ENCODE results near the gene ANO3. TPM values are rescaled to one million over a fixed set of nuclear protein-coding genes. Genes with fewer than 3 reads are reported as not detected.
"Not testable (repeated sequence)": the region's sequence is repeated elsewhere in the genome, so short reads cannot be mapped to it uniquely, and the experiment has no call there.

The ANO3 gene
- total RNA-seq, 3 donors from 2014 or later (not counting 1 experiment from before 2014, with no cell fraction given), result not detected

- WGBS (ENCODE audit: insufficient coverage), result no CpG with 5 or more reads among the region's 2 CpGs
- DNase-seq, result no peak
- Histone ChIP-seq H3K4me1 (ENCODE audit: control insufficient read depth, insufficient read depth, low read length) (no peaks in the 10 kb centered on the region), H3K4me3 (ENCODE audit: low read length) (no peak overlapping the region), H3K27ac (ENCODE audit: low read length) (no peak overlapping the region), H3K9me3 (ENCODE audit: control insufficient read depth, insufficient read depth, low read length) (no peaks in the 10 kb centered on the region), H3K27me3 (ENCODE audit: control insufficient read depth, insufficient read depth, low read length) (no peaks in the 10 kb centered on the region), H3K36me3 (ENCODE audit: control insufficient read depth, insufficient read depth, low read length) (no peaks in the 10 kb centered on the region)
- H3K27me3 Mint-ChIP-seq (ENCODE audit: low read depth in 2 of 2), result no peaks in the 10 kb centered on the region
- H3K27ac Mint-ChIP-seq, result no peak overlapping the region
- no peak for TF ChIP-seq CTCF (IDR thresholded peaks at IDR 0.05)
- ATAC-seq, result no peak
- no peaks in the 10 kb centered on the region for H3K36me3 Mint-ChIP-seq
- intact Hi-C loops (cut with micrococcal nuclease), result no loop called here
- peaks cover 9 to 12% of the 10 kb centered on the region in 2 donors for H3K9me3 Mint-ChIP-seq
- H3K4me1 Mint-ChIP-seq, result no peaks in the 10 kb centered on the region
- H3K4me3 Mint-ChIP-seq, result no peak overlapping the region
These were observed 291.2 kb downstream of the ANO3 start for GRCh38 chr11:26623076-26623659.

- no peaks in the 10 kb centered on the region for H3K9me3 ChIP-seq (ENCODE audit: control insufficient read depth, insufficient read depth, low read length)
- H3K27ac ChIP-seq (ENCODE audit: low read length), result no peak overlapping the region
- no peak overlapping the region for H3K27ac Mint-ChIP-seq
- H3K4me3 ChIP-seq (ENCODE audit: low read length), result no peak overlapping the region
- no peaks in the 10 kb centered on the region for H3K27me3 ChIP-seq (ENCODE audit: control insufficient read depth, insufficient read depth, low read length)
- ATAC-seq, result no peak
- TF ChIP-seq CTCF (IDR thresholded peaks at IDR 0.05), result no peak
- H3K4me1 Mint-ChIP-seq, result no peaks in the 10 kb centered on the region
- no peaks in the 10 kb centered on the region for H3K27me3 Mint-ChIP-seq (ENCODE audit: low read depth in 2 of 2)
- H3K36me3 Mint-ChIP-seq, result no peaks in the 10 kb centered on the region
- WGBS (ENCODE audit: insufficient coverage), result 60% methylated on average over 1 of the region's 1 CpG
- DNase-seq, result no peak
- H3K4me3 Mint-ChIP-seq, result no peak overlapping the region
- intact Hi-C loops (cut with micrococcal nuclease), result no loop called here
- H3K36me3 ChIP-seq (ENCODE audit: control insufficient read depth, insufficient read depth, low read length), result no peaks in the 10 kb centered on the region
- peaks cover 5 to 8% of the 10 kb centered on the region in 2 donors for H3K9me3 Mint-ChIP-seq
- no peaks in the 10 kb centered on the region for H3K4me1 ChIP-seq (ENCODE audit: control insufficient read depth, insufficient read depth, low read length)
These were observed 294.4 kb downstream of the ANO3 start for GRCh38 chr11:26626346-26626745.

- no peaks in the 10 kb centered on the region for H3K36me3 ChIP-seq (ENCODE audit: control insufficient read depth, insufficient read depth, low read length)
- no peaks in the 10 kb centered on the region for H3K36me3 Mint-ChIP-seq
- WGBS (ENCODE audit: insufficient coverage), result 54% methylated on average over 2 of the region's 2 CpGs
- no peaks in the 10 kb centered on the region for H3K4me1 Mint-ChIP-seq
- no peak for DNase-seq
- H3K4me3 ChIP-seq (ENCODE audit: low read length), result no peak overlapping the region
- H3K27me3 ChIP-seq (ENCODE audit: control insufficient read depth, insufficient read depth, low read length), result no peaks in the 10 kb centered on the region
- H3K4me3 Mint-ChIP-seq, result no peak overlapping the region
- no peaks in the 10 kb centered on the region for H3K9me3 ChIP-seq (ENCODE audit: control insufficient read depth, insufficient read depth, low read length)
- no peak for ATAC-seq
- no peak overlapping the region for H3K27ac Mint-ChIP-seq
- intact Hi-C loops (cut with micrococcal nuclease), result no loop called here
- H3K9me3 Mint-ChIP-seq, result peaks cover 3 to 5% of the 10 kb centered on the region in 2 donors
- H3K27ac ChIP-seq (ENCODE audit: low read length), result no peak overlapping the region
- no peaks in the 10 kb centered on the region for H3K27me3 Mint-ChIP-seq (ENCODE audit: low read depth in 2 of 2)
- H3K4me1 ChIP-seq (ENCODE audit: control insufficient read depth, insufficient read depth, low read length), result no peaks in the 10 kb centered on the region
- TF ChIP-seq CTCF (IDR thresholded peaks at IDR 0.05), result no peak
These were observed 300.8 kb downstream of the ANO3 start for GRCh38 chr11:26632691-26633159.

GRCh38 chr11:26643314-26643713 lies 311.4 kb downstream of the ANO3 start:
- H3K27ac Mint-ChIP-seq; H3K4me1 Mint-ChIP-seq; H3K27me3 ChIP-seq (ENCODE audit: control insufficient read depth, insufficient read depth, low read length); H3K36me3 Mint-ChIP-seq; H3K4me1 ChIP-seq (ENCODE audit: control insufficient read depth, insufficient read depth, low read length); H3K36me3 ChIP-seq (ENCODE audit: control insufficient read depth, insufficient read depth, low read length); H3K9me3 ChIP-seq (ENCODE audit: control insufficient read depth, insufficient read depth, low read length); H3K9me3 Mint-ChIP-seq; H3K4me3 Mint-ChIP-seq; H3K4me3 ChIP-seq (ENCODE audit: low read length); DNase-seq; H3K27ac ChIP-seq (ENCODE audit: low read length); ATAC-seq; intact Hi-C loops (cut with micrococcal nuclease); H3K27me3 Mint-ChIP-seq (ENCODE audit: low read depth in 2 of 2): not testable (repeated sequence)
- WGBS (ENCODE audit: insufficient coverage), result 86% methylated on average over 10 of the region's 10 CpGs

Data from natural killer cell (primary cell).